Measurements from ENCODE around the gene LRP10.

- no peak for TF ChIP-seq PAX5 (IDR thresholded peaks at IDR 0.05; ENCODE audit: insufficient read depth, low read length, severe bottlenecking)
- no peak for TF ChIP-seq TAF1 (IDR thresholded peaks at IDR 0.05; ENCODE audit: low read depth, low read length)
- TF ChIP-seq POLR2AphosphoS5 (IDR thresholded peaks at IDR 0.05; ENCODE audit: low read depth, low read length) = no peak
- TF ChIP-seq POLR2A (IDR thresholded peaks at IDR 0.05; ENCODE audit: low read depth, low read length) = no peak
- no peak for TF ChIP-seq POU2F2 (IDR thresholded peaks at IDR 0.05; ENCODE audit: low read depth, low read length)
- TF ChIP-seq SPI1 (IDR thresholded peaks at IDR 0.05; ENCODE audit: low read depth, low read length) = no peak
Observed at GRCh38 chr14:22835505-22835904, 36.0 kb upstream of the LRP10 start.
